Measurements from ENCODE around the gene CTNNBIP1. TPM values are rescaled to one million over a fixed set of nuclear protein-coding genes. Genes with fewer than 3 reads are reported as not detected.
"Not testable (repeated sequence)": the region's sequence is repeated elsewhere in the genome, so short reads cannot be mapped to it uniquely, and the experiment has no call there.

CTNNBIP1 gene
- total RNA-seq, 4 donors from 2014 or later: 24.0 to 30.5 (median 28.5) TPM

- DNase-seq: no peak
- no peak overlapping the region for H3K27ac ChIP-seq
- H3K36me3 ChIP-seq: peaks cover 0 to 63% (median 0%) of the 10 kb centered on the region in 3 donors
Observed at GRCh38 chr1:9929431-9930385, 19.6 kb upstream of the CTNNBIP1 start.

GRCh38 chr1:9927259-9927658, 17.2 kb upstream of the CTNNBIP1 start:
- no peak for DNase-seq
- no peak overlapping the region for H3K4me3 ChIP-seq
- H3K4me1 ChIP-seq: no peaks in the 10 kb centered on the region
- no peaks in the 10 kb centered on the region for H3K9me3 ChIP-seq
- H3K36me3 ChIP-seq: peaks cover 0 to 45% (median 0%) of the 10 kb centered on the region in 3 donors
- no peaks in the 10 kb centered on the region for H3K27me3 ChIP-seq
- TF ChIP-seq CTCF (IDR thresholded peaks at IDR 0.05) (no peak), POLR2A (IDR thresholded peaks at IDR 0.05) (no peak)
- no peak overlapping the region for H3K27ac ChIP-seq

More at GRCh38 chr1:9929431-9930385, 19.6 kb upstream of the CTNNBIP1 start:
- Histone ChIP-seq H3K9me3 (no peaks in the 10 kb centered on the region), H3K27me3 (no peaks in the 10 kb centered on the region), H3K4me1 (no peaks in the 10 kb centered on the region), H3K4me3 (no peak overlapping the region)
- TF ChIP-seq CTCF (IDR thresholded peaks at IDR 0.05) (no peak), POLR2A (IDR thresholded peaks at IDR 0.05) (no peak)

- TF ChIP-seq CTCF (IDR thresholded peaks at IDR 0.05) (no peak), POLR2A (IDR thresholded peaks at IDR 0.05) (no peak)
- Histone ChIP-seq H3K4me1 (no peaks in the 10 kb centered on the region), H3K4me3 (no peak overlapping the region), H3K36me3 (peaks cover 0 to 3% (median 0%) of the 10 kb centered on the region in 3 donors), H3K27me3 (no peaks in the 10 kb centered on the region), H3K9me3 (no peaks in the 10 kb centered on the region), H3K27ac (no peak overlapping the region)
- DNase-seq: no peak
Observed at GRCh38 chr1:9922342-9922741, 12.3 kb upstream of the CTNNBIP1 start.

- H3K27ac ChIP-seq: no peak overlapping the region
- H3K9me3 ChIP-seq: no peaks in the 10 kb centered on the region
- H3K27me3 ChIP-seq: no peaks in the 10 kb centered on the region
- TF ChIP-seq POLR2A (IDR thresholded peaks at IDR 0.05): no peak
- TF ChIP-seq CTCF (IDR thresholded peaks at IDR 0.05): no peak
- DNase-seq: no peak
- H3K4me1 ChIP-seq: no peaks in the 10 kb centered on the region
- no peaks in the 10 kb centered on the region for H3K36me3 ChIP-seq
- no peak overlapping the region for H3K4me3 ChIP-seq
Observed at GRCh38 chr1:9920606-9921005, 10.5 kb upstream of the CTNNBIP1 start.

- no peak overlapping the region for H3K27ac ChIP-seq
- no peak for DNase-seq
- no peaks in the 10 kb centered on the region for H3K36me3 ChIP-seq
- TF ChIP-seq POLR2A (IDR thresholded peaks at IDR 0.05) (no peak), CTCF (IDR thresholded peaks at IDR 0.05) (no peak)
- no peaks in the 10 kb centered on the region for H3K9me3 ChIP-seq
- H3K4me3 ChIP-seq: no peak overlapping the region
- H3K4me1 ChIP-seq: no peaks in the 10 kb centered on the region
- H3K27me3 ChIP-seq: no peaks in the 10 kb centered on the region
Observed at GRCh38 chr1:9917901-9918300, 7.8 kb upstream of the CTNNBIP1 start.

GRCh38 chr1:9917495-9917894, 7.4 kb upstream of the CTNNBIP1 start:
- not testable (repeated sequence) for H3K4me3 ChIP-seq, H3K9me3 ChIP-seq, H3K4me1 ChIP-seq, H3K27ac ChIP-seq, H3K27me3 ChIP-seq, DNase-seq, H3K36me3 ChIP-seq
